ENCODE data around the gene ACADSB.

Gene ACADSB

GRCh38 chr10:123038782-123039631 lies 30.2 kb downstream of the ACADSB start:
- H3K4me1 Mint-ChIP-seq: peaks cover 8% of the 10 kb centered on the region
- DNase-seq: no peak
- no peaks in the 10 kb centered on the region for H3K27me3 Mint-ChIP-seq
- no peaks in the 10 kb centered on the region for H3K9me3 Mint-ChIP-seq
- no peak overlapping the region for H3K4me3 Mint-ChIP-seq
- CTCF ChIA-PET: interaction anchor here (1.4 kb wide), 1 partner anchor 16 kb away, joined by 3 read pairs; no protein-coding TSS in a partner anchor
- H3K36me3 Mint-ChIP-seq: peaks cover 5% of the 10 kb centered on the region
- no peak overlapping the region for H3K27ac Mint-ChIP-seq

- Mint-ChIP-seq H3K36me3 (peaks cover 5% of the 10 kb centered on the region), H3K27ac (no peak overlapping the region), H3K4me1 (peaks cover 8% of the 10 kb centered on the region), H3K4me3 (no peak overlapping the region), H3K9me3 (no peaks in the 10 kb centered on the region), H3K27me3 (no peaks in the 10 kb centered on the region)
- CTCF ChIA-PET: no interaction called here
- DNase-seq: no peak
Measured at GRCh38 chr10:123039632-123039930, 30.8 kb downstream of the ACADSB start.

GRCh38 chr10:123042708-123043408 lies 34.1 kb downstream of the ACADSB start:
- Mint-ChIP-seq H3K27ac (no peak overlapping the region), H3K36me3 (no peaks in the 10 kb centered on the region)
- CTCF ChIA-PET: interaction anchor here (0.6 to 2.2 kb wide), 13 partner anchors 10 to 1041 kb away, joined by 3 to 9 read pairs (median 3); no protein-coding TSS in a partner anchor

GRCh38 chr10:123043409-123043925 lies 34.7 kb downstream of the ACADSB start:
- Mint-ChIP-seq H3K9me3 (no peaks in the 10 kb centered on the region), H3K4me1 (peaks cover 8% of the 10 kb centered on the region), H3K27me3 (no peaks in the 10 kb centered on the region), H3K4me3 (no peak overlapping the region), H3K27ac (no peak overlapping the region), H3K36me3 (no peaks in the 10 kb centered on the region)
- DNase-seq: peak; percentile 69
- CTCF ChIA-PET: interaction anchor here (0.6 to 2.2 kb wide), 13 partner anchors 9 to 515 kb away, joined by 3 to 9 read pairs (median 3); no protein-coding TSS in a partner anchor

More at GRCh38 chr10:123042708-123043408, 34.1 kb downstream of the ACADSB start:
- no peaks in the 10 kb centered on the region for H3K9me3 Mint-ChIP-seq
- H3K4me3 Mint-ChIP-seq: no peak overlapping the region
- H3K27me3 Mint-ChIP-seq: no peaks in the 10 kb centered on the region
- peaks cover 8% of the 10 kb centered on the region for H3K4me1 Mint-ChIP-seq
- no peak for DNase-seq

- Mint-ChIP-seq H3K27ac (no peak overlapping the region), H3K27me3 (no peaks in the 10 kb centered on the region), H3K36me3 (no peaks in the 10 kb centered on the region), H3K4me1 (peaks cover 2% of the 10 kb centered on the region), H3K9me3 (no peaks in the 10 kb centered on the region), H3K4me3 (no peak overlapping the region)
- CTCF ChIA-PET: interaction anchor here (1.8 to 2.2 kb wide), 2 partner anchors 24 to 514 kb away, joined by 5 to 9 read pairs; no protein-coding TSS in a partner anchor
- no peak for DNase-seq
Measured at GRCh38 chr10:123044391-123044790, 35.6 kb downstream of the ACADSB start.

- Mint-ChIP-seq H3K4me3 (no peak overlapping the region), H3K4me1 (no peaks in the 10 kb centered on the region), H3K27me3 (no peaks in the 10 kb centered on the region), H3K27ac (no peak overlapping the region), H3K9me3 (no peaks in the 10 kb centered on the region), H3K36me3 (no peaks in the 10 kb centered on the region)
- CTCF ChIA-PET: interaction anchor here (1.1 to 1.8 kb wide), 4 partner anchors 20 to 514 kb away, joined by 3 to 5 read pairs (median 3); no protein-coding TSS in a partner anchor
- DNase-seq: no peak
Measured at GRCh38 chr10:123045961-123046731, 37.3 kb downstream of the ACADSB start.

GRCh38 chr10:123057968-123058367 lies 49.2 kb downstream of the ACADSB start:
- no peak overlapping the region for H3K4me3 Mint-ChIP-seq
- CTCF ChIA-PET: no interaction called here
- no peaks in the 10 kb centered on the region for H3K4me1 Mint-ChIP-seq
- peaks cover 2% of the 10 kb centered on the region for H3K36me3 Mint-ChIP-seq
- H3K27ac Mint-ChIP-seq: no peak overlapping the region
- H3K27me3 Mint-ChIP-seq: peaks cover 3% of the 10 kb centered on the region
- no peaks in the 10 kb centered on the region for H3K9me3 Mint-ChIP-seq
- no peak for DNase-seq

- Mint-ChIP-seq H3K4me3 (no peak overlapping the region), H3K27ac (no peak overlapping the region), H3K27me3 (peaks cover 22% of the 10 kb centered on the region), H3K4me1 (no peaks in the 10 kb centered on the region), H3K36me3 (no peaks in the 10 kb centered on the region), H3K9me3 (no peaks in the 10 kb centered on the region)
- no peak for DNase-seq
- CTCF ChIA-PET: no interaction called here
Measured at GRCh38 chr10:123061865-123062264, 53.1 kb downstream of the ACADSB start.

GRCh38 chr10:123062726-123063125 lies 53.9 kb downstream of the ACADSB start:
- Mint-ChIP-seq H3K27me3 (peaks cover 24% of the 10 kb centered on the region), H3K4me3 (no peak overlapping the region), H3K36me3 (no peaks in the 10 kb centered on the region), H3K4me1 (no peaks in the 10 kb centered on the region), H3K9me3 (no peaks in the 10 kb centered on the region), H3K27ac (no peak overlapping the region)
- DNase-seq: no peak
- CTCF ChIA-PET: no interaction called here

GRCh38 chr10:123068087-123068853 lies 59.5 kb downstream of the ACADSB start:
- Mint-ChIP-seq H3K36me3 (no peaks in the 10 kb centered on the region), H3K4me3 (no peak overlapping the region), H3K9me3 (no peaks in the 10 kb centered on the region), H3K4me1 (no peaks in the 10 kb centered on the region), H3K27me3 (peaks cover 24% of the 10 kb centered on the region), H3K27ac (no peak overlapping the region)
- no peak for DNase-seq
- CTCF ChIA-PET: no interaction called here

- no peaks in the 10 kb centered on the region for H3K4me1 Mint-ChIP-seq
- no peak for DNase-seq
- H3K36me3 Mint-ChIP-seq: no peaks in the 10 kb centered on the region
- H3K27ac Mint-ChIP-seq: no peak overlapping the region
- H3K4me3 Mint-ChIP-seq: no peak overlapping the region
- no peaks in the 10 kb centered on the region for H3K9me3 Mint-ChIP-seq
- CTCF ChIA-PET: no interaction called here
- H3K27me3 Mint-ChIP-seq: peaks cover 19% of the 10 kb centered on the region
Measured at GRCh38 chr10:123069246-123069986, 60.6 kb downstream of the ACADSB start.

GRCh38 chr10:123073187-123073586 lies 64.4 kb downstream of the ACADSB start:
- CTCF ChIA-PET: no interaction called here
- DNase-seq: no peak
- H3K27me3 Mint-ChIP-seq: peaks cover 4% of the 10 kb centered on the region
- H3K4me1 Mint-ChIP-seq: no peaks in the 10 kb centered on the region
- H3K9me3 Mint-ChIP-seq: no peaks in the 10 kb centered on the region
- no peak overlapping the region for H3K27ac Mint-ChIP-seq
- H3K36me3 Mint-ChIP-seq: no peaks in the 10 kb centered on the region
- no peak overlapping the region for H3K4me3 Mint-ChIP-seq

- H3K36me3 Mint-ChIP-seq: no peaks in the 10 kb centered on the region
- H3K27me3 Mint-ChIP-seq: peaks cover 4% of the 10 kb centered on the region
- H3K4me1 Mint-ChIP-seq: no peaks in the 10 kb centered on the region
- H3K27ac Mint-ChIP-seq: no peak overlapping the region
- no peak for DNase-seq
- CTCF ChIA-PET: no interaction called here
- no peaks in the 10 kb centered on the region for H3K9me3 Mint-ChIP-seq
- H3K4me3 Mint-ChIP-seq: no peak overlapping the region
Measured at GRCh38 chr10:123074215-123074614, 65.4 kb downstream of the ACADSB start.
